ENCODE data around the gene PSMA2.

The PSMA2 gene

DNA sequence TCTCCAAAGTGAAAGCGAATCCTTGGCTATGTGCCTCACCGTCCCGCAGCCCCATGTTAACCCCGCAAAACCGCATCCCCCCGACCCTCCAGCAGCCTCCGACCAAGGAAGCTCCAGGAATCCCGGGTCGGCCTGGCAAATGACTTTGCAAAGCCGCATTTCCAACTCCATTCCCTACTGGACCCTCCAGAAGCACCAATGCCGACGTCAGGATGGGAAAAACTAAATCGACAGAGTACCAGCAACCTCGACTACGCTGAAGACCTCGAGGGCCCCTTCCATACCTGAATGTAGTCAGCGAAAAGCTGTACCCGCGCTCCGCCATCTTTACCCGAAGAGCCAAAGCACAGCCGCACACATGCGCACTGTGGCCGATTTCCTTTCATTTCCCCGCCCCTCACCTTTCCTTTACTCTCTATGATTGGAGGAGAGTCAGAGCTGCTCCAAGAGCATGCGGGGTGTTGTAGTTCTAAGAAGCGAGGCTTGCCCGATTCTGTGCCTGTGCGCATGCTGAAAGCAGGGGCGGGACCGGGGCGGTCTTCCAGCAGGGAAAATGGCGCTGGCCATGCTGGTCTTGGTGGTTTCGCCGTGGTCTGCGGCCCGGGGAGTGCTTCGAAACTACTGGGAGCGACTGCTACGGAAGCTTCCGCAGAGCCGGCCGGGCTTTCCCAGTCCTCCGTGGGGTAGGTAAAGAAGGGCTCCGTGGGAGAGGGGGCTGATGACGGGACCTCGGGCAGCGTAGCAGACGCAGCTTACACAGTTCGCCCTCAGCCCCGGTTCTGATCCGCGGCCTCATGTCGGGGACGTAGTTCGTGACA, at the start of gene PSMA2, which contains the start of gene MRPL32:
TSS of gene PSMA2 (minus strand) at position 341 of the 818 bp plus-strand sequence. CDS start at position 325, 16 bp downstream.
TSS of gene MRPL32 (plus strand) at position 543 of the 818 bp plus-strand sequence. CDS start at position 554, 11 bp downstream.
- H3K9me3 ChIP-seq (ENCODE audit: low read length): no peaks in the 10 kb centered on the region
- H2AFZ ChIP-seq (ENCODE audit: low read depth, low read length): peak within 1 kb of the TSS; percentile 84
- peaks cover 20% of the 10 kb centered on the region for H3K36me3 ChIP-seq (ENCODE audit: insufficient read depth, low read length)
- H3K4me3 ChIP-seq (ENCODE audit: low read length): peak within 1 kb of the TSS; percentile 85
- H3K27me3 ChIP-seq (ENCODE audit: insufficient read depth, low read length): no peaks in the 10 kb centered on the region
- H3K4me1 ChIP-seq (ENCODE audit: insufficient read depth, low read length): peaks cover 13% of the 10 kb centered on the region

GRCh38 chr7:42981601-42982000, 49.6 kb upstream of the PSMA2 start:
- Histone ChIP-seq H2AFZ (ENCODE audit: low read depth, low read length) (no peak overlapping the region), H3K4me3 (ENCODE audit: low read length) (no peak overlapping the region), H3K36me3 (ENCODE audit: insufficient read depth, low read length) (no peaks in the 10 kb centered on the region), H3K4me1 (ENCODE audit: insufficient read depth, low read length) (no peaks in the 10 kb centered on the region), H3K9me3 (ENCODE audit: low read length) (no peaks in the 10 kb centered on the region), H3K27me3 (ENCODE audit: insufficient read depth, low read length) (no peaks in the 10 kb centered on the region)

DNA sequence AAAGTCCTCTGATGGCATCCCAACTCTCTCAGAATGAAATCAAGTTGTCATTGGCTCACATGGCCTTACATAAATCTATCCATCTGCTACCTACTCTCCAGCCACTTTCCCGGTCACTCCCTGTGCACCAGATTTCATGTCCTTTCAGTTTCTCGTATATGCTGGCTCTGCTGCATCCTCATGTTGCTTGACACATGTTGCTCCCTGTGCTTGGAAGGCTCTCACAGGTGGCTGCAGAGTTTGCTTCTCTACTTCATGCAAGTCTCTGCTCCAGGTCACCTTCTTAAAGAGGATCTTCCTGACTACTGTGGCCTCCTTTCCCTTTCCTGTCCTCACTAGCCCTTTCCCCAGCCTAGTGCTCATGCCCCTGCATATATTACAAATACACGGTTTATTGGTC, 48.5 kb upstream of the PSMA2 start:
- Histone ChIP-seq H3K9me3 (ENCODE audit: low read length) (no peaks in the 10 kb centered on the region), H3K36me3 (ENCODE audit: insufficient read depth, low read length) (no peaks in the 10 kb centered on the region), H2AFZ (ENCODE audit: low read depth, low read length) (no peak overlapping the region), H3K4me3 (ENCODE audit: low read length) (no peak overlapping the region), H3K4me1 (ENCODE audit: insufficient read depth, low read length) (no peaks in the 10 kb centered on the region), H3K27me3 (ENCODE audit: insufficient read depth, low read length) (no peaks in the 10 kb centered on the region)

DNA sequence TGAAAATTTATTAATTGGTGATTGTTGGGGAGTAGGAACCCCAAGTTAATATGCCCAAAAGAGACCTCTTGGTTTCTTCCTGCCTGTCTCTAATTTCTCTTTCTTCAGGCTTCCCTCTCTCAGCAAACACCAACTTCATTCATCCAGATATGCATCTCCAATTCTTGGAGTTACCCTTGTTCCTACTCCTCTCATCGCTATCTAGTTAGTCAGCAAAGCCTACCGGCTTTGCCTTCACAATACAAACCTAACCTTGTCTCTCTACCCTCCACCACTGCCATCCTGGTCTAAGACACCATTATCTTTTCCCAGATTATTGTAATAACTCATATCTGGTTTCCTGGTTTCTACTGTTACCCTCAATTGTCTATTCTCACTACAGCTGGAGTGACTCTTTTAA, 48.1 kb upstream of the PSMA2 start:
- no peak overlapping the region for H2AFZ ChIP-seq (ENCODE audit: low read depth, low read length)
- no peaks in the 10 kb centered on the region for H3K9me3 ChIP-seq (ENCODE audit: low read length)
- no peaks in the 10 kb centered on the region for H3K27me3 ChIP-seq (ENCODE audit: insufficient read depth, low read length)
- no peak overlapping the region for H3K4me3 ChIP-seq (ENCODE audit: low read length)
- no peaks in the 10 kb centered on the region for H3K36me3 ChIP-seq (ENCODE audit: insufficient read depth, low read length)
- no peaks in the 10 kb centered on the region for H3K4me1 ChIP-seq (ENCODE audit: insufficient read depth, low read length)

DNA sequence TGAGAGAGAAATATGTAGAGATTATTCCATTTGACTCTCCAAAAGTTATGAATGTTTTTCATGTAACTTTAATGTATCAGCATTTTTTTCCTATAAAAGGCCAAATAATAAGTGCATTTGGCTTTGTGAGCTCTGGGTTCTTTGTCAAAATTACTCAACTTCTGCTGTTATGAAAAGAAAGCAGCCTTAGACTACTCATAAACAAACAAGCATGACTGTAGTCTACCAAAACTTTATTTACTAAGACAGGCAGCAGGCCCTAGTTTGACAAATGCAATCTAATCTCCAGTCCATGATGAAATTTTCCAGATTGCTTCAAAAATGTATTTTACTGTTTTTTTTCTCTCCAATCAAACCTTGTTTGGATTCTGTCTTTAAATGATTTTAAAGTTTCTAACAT, 46.5 kb upstream of the PSMA2 start:
- no peak overlapping the region for H2AFZ ChIP-seq (ENCODE audit: low read depth, low read length)
- no peaks in the 10 kb centered on the region for H3K4me1 ChIP-seq (ENCODE audit: insufficient read depth, low read length)
- H3K4me3 ChIP-seq (ENCODE audit: low read length): no peak overlapping the region
- no peaks in the 10 kb centered on the region for H3K27me3 ChIP-seq (ENCODE audit: insufficient read depth, low read length)
- H3K36me3 ChIP-seq (ENCODE audit: insufficient read depth, low read length): no peaks in the 10 kb centered on the region
- H3K9me3 ChIP-seq (ENCODE audit: low read length): no peaks in the 10 kb centered on the region

- no peaks in the 10 kb centered on the region for H3K9me3 ChIP-seq (ENCODE audit: low read length)
- H3K27me3 ChIP-seq (ENCODE audit: insufficient read depth, low read length): no peaks in the 10 kb centered on the region
- no peak overlapping the region for H2AFZ ChIP-seq (ENCODE audit: low read depth, low read length)
- H3K4me3 ChIP-seq (ENCODE audit: low read length): no peak overlapping the region
- H3K4me1 ChIP-seq (ENCODE audit: insufficient read depth, low read length): no peaks in the 10 kb centered on the region
- no peaks in the 10 kb centered on the region for H3K36me3 ChIP-seq (ENCODE audit: insufficient read depth, low read length)
Measured at GRCh38 chr7:42976371-42976770, 44.4 kb upstream of the PSMA2 start.

DNA sequence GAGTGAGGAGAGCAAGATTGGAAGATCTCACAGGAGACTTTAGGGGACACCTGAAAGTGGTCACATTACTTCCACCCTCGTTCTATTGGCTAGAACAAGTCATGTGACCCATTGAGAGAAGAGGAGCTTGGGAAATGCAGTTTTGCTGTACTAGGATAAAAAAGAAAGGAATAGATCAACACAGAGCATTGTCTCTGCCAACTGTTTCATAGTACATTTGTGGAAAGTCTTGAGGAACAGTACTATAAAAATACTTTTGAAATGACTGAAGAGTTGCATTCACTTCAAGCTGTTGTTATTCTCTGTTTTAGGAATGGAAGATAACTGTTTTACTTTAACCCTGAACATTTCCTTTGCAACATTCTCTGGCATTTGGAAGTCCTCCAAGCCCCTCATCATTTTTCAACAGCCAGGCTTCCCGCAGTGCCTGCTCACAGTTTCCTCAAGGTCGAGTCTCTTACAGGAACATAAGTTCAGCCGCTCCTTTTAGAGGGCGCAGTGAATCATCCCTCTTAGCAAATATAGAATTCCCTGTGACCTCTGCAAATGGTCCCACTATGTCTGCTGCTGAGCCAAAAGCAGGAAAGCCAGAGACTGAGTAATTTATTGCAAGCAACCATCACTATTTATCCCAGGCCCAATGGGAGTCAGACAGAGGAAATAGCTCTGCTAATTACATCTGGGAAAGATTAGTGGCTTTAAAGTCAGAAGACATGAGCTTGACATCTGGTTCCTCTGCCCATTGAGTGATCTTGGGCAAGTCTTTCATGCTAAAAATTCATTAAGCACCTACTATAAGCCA, 40.9 kb upstream of the PSMA2 start:
- Histone ChIP-seq H3K9me3 (ENCODE audit: low read length) (no peaks in the 10 kb centered on the region), H3K36me3 (ENCODE audit: insufficient read depth, low read length) (no peaks in the 10 kb centered on the region), H3K4me3 (ENCODE audit: low read length) (no peak overlapping the region), H3K4me1 (ENCODE audit: insufficient read depth, low read length) (no peaks in the 10 kb centered on the region), H2AFZ (ENCODE audit: low read depth, low read length) (no peak overlapping the region), H3K27me3 (ENCODE audit: insufficient read depth, low read length) (no peaks in the 10 kb centered on the region)

DNA sequence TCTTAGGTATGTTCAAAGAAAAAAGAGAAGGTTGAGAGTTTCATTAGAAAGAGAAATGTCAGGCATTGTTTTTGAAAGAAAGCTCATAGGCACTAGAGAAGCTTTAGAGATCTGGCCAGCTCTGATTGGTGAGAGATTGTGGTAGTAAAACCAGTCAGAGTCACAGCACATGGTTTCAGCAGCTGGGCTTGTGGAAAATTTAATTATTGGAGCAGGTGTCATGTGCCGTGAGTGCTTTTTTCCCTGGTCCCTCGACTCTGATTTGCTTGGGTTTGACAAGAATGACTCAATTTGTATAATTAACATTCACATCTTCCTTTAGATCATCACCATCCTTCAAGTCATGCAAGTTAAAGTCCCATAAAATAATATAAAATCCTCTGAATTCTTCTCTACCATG, 35.4 kb upstream of the PSMA2 start:
- Histone ChIP-seq H3K36me3 (ENCODE audit: insufficient read depth, low read length) (no peaks in the 10 kb centered on the region), H3K9me3 (ENCODE audit: low read length) (no peaks in the 10 kb centered on the region), H3K27me3 (ENCODE audit: insufficient read depth, low read length) (no peaks in the 10 kb centered on the region), H3K4me3 (ENCODE audit: low read length) (no peak overlapping the region), H3K4me1 (ENCODE audit: insufficient read depth, low read length) (no peaks in the 10 kb centered on the region), H2AFZ (ENCODE audit: low read depth, low read length) (no peak overlapping the region)

- Histone ChIP-seq H3K36me3 (ENCODE audit: insufficient read depth, low read length) (no peaks in the 10 kb centered on the region), H2AFZ (ENCODE audit: low read depth, low read length) (no peak overlapping the region), H3K4me3 (ENCODE audit: low read length) (no peak overlapping the region), H3K9me3 (ENCODE audit: low read length) (no peaks in the 10 kb centered on the region), H3K4me1 (ENCODE audit: insufficient read depth, low read length) (no peaks in the 10 kb centered on the region), H3K27me3 (ENCODE audit: insufficient read depth, low read length) (no peaks in the 10 kb centered on the region)
Measured at GRCh38 chr7:42964849-42965805, 33.2 kb upstream of the PSMA2 start.

- Histone ChIP-seq H3K9me3 (ENCODE audit: low read length) (peaks cover 2% of the 10 kb centered on the region), H3K27me3 (ENCODE audit: insufficient read depth, low read length) (no peaks in the 10 kb centered on the region), H3K4me3 (ENCODE audit: low read length) (no peak overlapping the region), H3K36me3 (ENCODE audit: insufficient read depth, low read length) (no peaks in the 10 kb centered on the region), H3K4me1 (ENCODE audit: insufficient read depth, low read length) (no peaks in the 10 kb centered on the region), H2AFZ (ENCODE audit: low read depth, low read length) (no peak overlapping the region)
Measured at GRCh38 chr7:42964293-42964692, 32.3 kb upstream of the PSMA2 start.

GRCh38 chr7:42961170-42961569, 29.2 kb upstream of the PSMA2 start:
- no peak overlapping the region for H2AFZ ChIP-seq (ENCODE audit: low read depth, low read length)
- peaks cover 2% of the 10 kb centered on the region for H3K9me3 ChIP-seq (ENCODE audit: low read length)
- no peak overlapping the region for H3K4me3 ChIP-seq (ENCODE audit: low read length)
- H3K4me1 ChIP-seq (ENCODE audit: insufficient read depth, low read length): no peaks in the 10 kb centered on the region
- no peaks in the 10 kb centered on the region for H3K27me3 ChIP-seq (ENCODE audit: insufficient read depth, low read length)
- no peaks in the 10 kb centered on the region for H3K36me3 ChIP-seq (ENCODE audit: insufficient read depth, low read length)

DNA sequence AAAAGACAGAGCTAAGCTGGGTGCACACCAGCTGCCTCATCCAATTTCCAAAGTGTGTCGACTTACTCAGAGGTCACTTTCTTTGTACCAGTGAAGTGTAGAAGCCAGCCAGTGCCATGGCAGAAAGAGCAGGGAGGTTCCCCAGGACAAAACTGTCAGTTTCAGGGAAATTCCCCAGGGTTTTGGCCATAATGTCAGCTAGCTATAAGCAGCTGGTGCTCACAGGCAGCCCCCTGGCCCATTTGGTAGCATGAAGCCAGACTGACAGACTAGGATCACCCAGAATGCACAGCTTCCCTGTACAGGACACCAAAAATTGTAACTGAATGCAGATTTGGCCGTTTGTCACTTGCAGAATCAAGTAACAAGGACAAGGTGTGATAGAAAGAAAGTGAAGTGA, 28.8 kb upstream of the PSMA2 start:
- Histone ChIP-seq H2AFZ (ENCODE audit: low read depth, low read length) (no peak overlapping the region), H3K27me3 (ENCODE audit: insufficient read depth, low read length) (no peaks in the 10 kb centered on the region), H3K4me1 (ENCODE audit: insufficient read depth, low read length) (no peaks in the 10 kb centered on the region), H3K9me3 (ENCODE audit: low read length) (peaks cover 2% of the 10 kb centered on the region), H3K4me3 (ENCODE audit: low read length) (no peak overlapping the region), H3K36me3 (ENCODE audit: insufficient read depth, low read length) (no peaks in the 10 kb centered on the region)
